ENCODE data around the gene COL8A1. TPM values are rescaled to one million over a fixed set of nuclear protein-coding genes. Genes with fewer than 3 reads are reported as not detected.

COL8A1 gene
- total RNA-seq, 2 donors from 2014 or later: 8.0 to 8.1 TPM

DNA sequence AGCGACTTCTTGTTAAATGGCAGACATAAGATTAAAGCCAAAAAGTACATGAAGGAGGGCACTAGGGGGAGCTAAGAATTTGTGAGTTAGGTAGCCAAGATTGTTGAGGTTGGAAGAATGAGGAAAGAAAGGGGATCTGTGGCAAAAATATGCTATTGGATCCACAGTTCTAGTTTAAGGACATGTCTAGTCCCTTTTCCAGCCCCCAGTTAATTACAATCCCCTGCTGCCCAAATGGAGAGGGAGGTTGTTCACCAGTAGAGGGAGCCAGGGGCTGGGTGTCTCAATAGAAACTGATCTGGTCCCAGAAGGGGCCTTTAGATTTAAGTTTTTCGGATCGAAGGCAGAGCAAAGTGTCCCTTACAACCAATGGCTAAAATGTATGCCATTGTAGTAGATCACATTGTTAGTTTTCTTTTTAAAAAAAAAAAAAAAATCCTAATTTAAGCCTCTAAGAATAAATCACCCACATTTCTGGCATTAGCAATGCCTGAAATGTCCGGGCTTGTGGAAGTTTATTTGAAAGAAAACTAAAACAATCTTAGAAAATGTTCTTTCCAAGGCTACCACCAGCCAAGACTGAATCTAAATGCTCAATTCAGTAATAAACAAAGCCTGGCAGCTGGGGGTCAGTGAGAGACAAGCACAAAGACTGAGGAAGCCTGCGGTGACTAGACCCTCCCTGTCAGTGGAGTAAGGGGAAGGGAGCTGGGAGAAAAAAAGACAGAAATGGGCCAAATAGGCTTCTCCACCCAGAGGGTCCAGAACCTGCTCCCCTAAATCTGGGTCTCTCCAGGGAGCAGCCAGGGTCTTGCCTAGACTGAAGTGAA, 7.1 kb downstream of the COL8A1 start:
- WGBS: 35% methylated on average over 5 of the region's 5 CpGs
- intact Hi-C loops (cut with DNase I): loop anchor here (5.0 kb wide), 2 partner anchors 107 to 623 kb away; no protein-coding TSS in a partner anchor
- Histone ChIP-seq H3K36me3 (no peaks in the 10 kb centered on the region), H3K4me3 (no peak overlapping the region), H3K27me3 (replicated peaks; ENCODE audit: insufficient read depth) (no peaks in the 10 kb centered on the region), H3K9me3 (no peaks in the 10 kb centered on the region), H3K4me1 (replicated peaks) (no peaks in the 10 kb centered on the region), H3K27ac (peak overlapping the region; percentile 5 to 43)
- TF ChIP-seq, protein P1, sequence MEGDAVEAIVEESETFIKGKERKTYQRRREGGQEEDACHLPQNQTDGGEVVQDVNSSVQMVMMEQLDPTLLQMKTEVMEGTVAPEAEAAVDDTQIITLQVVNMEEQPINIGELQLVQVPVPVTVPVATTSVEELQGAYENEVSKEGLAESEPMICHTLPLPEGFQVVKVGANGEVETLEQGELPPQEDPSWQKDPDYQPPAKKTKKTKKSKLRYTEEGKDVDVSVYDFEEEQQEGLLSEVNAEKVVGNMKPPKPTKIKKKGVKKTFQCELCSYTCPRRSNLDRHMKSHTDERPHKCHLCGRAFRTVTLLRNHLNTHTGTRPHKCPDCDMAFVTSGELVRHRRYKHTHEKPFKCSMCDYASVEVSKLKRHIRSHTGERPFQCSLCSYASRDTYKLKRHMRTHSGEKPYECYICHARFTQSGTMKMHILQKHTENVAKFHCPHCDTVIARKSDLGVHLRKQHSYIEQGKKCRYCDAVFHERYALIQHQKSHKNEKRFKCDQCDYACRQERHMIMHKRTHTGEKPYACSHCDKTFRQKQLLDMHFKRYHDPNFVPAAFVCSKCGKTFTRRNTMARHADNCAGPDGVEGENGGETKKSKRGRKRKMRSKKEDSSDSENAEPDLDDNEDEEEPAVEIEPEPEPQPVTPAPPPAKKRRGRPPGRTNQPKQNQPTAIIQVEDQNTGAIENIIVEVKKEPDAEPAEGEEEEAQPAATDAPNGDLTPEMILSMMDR (IDR thresholded peaks at IDR 0.05): peak in 3 of 4 experiments; percentile 20 to 34 (median 32)
- no peak for TF ChIP-seq POLR2AphosphoS5 (IDR thresholded peaks at IDR 0.05)
- DNase-seq (ENCODE audit: low spot score): no peak

- Histone ChIP-seq H3K27ac (peak overlapping the region in 1 of 2 donors; percentile 43), H3K4me1 (replicated peaks) (no peaks in the 10 kb centered on the region), H3K27me3 (replicated peaks; ENCODE audit: insufficient read depth) (no peaks in the 10 kb centered on the region), H3K4me3 (no peak overlapping the region), H3K36me3 (no peaks in the 10 kb centered on the region), H3K9me3 (no peaks in the 10 kb centered on the region)
- TF ChIP-seq, protein P1 (IDR thresholded peaks at IDR 0.05): no peak
- no peak for TF ChIP-seq POLR2A (IDR thresholded peaks at IDR 0.05)
- no peak for TF ChIP-seq POLR2AphosphoS5 (IDR thresholded peaks at IDR 0.05)
- WGBS: 58% methylated on average over 1 of the region's 1 CpG
- DNase-seq (ENCODE audit: low spot score): no peak
- intact Hi-C loops (cut with DNase I): loop anchor here (5.0 kb wide), 2 partner anchors 106 to 624 kb away; no protein-coding TSS in a partner anchor
These were observed 7.7 kb downstream of the COL8A1 start for GRCh38 chr3:99646107-99646435.

DNA sequence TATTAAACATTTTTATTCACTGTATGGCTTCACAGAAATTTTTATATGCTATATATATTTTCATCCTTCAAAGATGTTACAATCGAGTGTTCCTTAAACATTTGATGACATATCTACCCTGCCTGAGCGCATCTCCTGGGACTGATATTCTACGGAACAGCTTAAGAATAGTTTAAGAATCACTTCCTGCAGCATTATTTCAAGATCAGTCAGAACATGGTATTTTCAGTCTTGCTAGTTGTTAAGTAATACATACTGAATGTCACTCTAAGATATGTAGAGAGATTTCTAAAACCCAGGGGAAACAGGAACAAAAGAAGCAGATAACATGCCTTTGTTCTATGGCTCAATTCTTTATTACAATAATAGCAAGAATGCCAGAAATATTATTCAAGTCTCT, 8.7 kb downstream of the COL8A1 start:
- Histone ChIP-seq H3K27me3 (replicated peaks; ENCODE audit: insufficient read depth) (no peaks in the 10 kb centered on the region), H3K36me3 (no peaks in the 10 kb centered on the region), H3K9me3 (no peaks in the 10 kb centered on the region), H3K4me3 (no peak overlapping the region), H3K4me1 (replicated peaks) (no peaks in the 10 kb centered on the region), H3K27ac (no peak overlapping the region)
- DNase-seq (ENCODE audit: low spot score): no peak
- TF ChIP-seq, protein P1 (IDR thresholded peaks at IDR 0.05): no peak
- no peak for TF ChIP-seq POLR2AphosphoS5 (IDR thresholded peaks at IDR 0.05)
- no peak for TF ChIP-seq POLR2A (IDR thresholded peaks at IDR 0.05)
- intact Hi-C loops (cut with DNase I): loop anchor here (5.0 kb wide), 2 partner anchors 105 to 625 kb away; no protein-coding TSS in a partner anchor
- 89% methylated on average over 3 of the region's 3 CpGs for WGBS

DNA sequence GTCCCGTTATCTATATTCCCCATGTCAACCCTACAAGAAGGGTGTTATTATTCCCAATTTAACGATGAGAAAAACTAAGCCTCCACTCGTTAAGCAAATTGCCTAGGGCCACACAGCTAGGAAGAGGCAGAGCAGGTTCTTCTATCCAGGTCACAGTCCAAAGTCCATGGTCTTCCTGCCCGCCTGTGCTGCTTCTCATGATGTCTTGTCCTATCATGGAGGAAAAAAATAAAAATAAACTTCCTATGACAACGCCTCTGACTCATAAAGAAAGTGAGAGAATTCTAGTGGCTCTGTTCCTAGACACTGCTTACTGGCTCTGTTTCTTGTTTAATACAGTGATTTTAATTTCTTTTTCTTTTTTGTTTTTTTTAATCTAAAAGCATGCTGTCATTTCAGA, 9.7 kb downstream of the COL8A1 start:
- DNase-seq (ENCODE audit: low spot score): no peak
- intact Hi-C loops (cut with DNase I): loop anchor here (5.0 kb wide), 2 partner anchors 104 to 626 kb away; no protein-coding TSS in a partner anchor
- Histone ChIP-seq H3K9me3 (no peaks in the 10 kb centered on the region), H3K4me3 (no peak overlapping the region), H3K36me3 (no peaks in the 10 kb centered on the region), H3K27ac (no peak overlapping the region), H3K27me3 (replicated peaks; ENCODE audit: insufficient read depth) (no peaks in the 10 kb centered on the region), H3K4me1 (replicated peaks) (no peaks in the 10 kb centered on the region)
- WGBS: 25% methylated on average over 5 of the region's 5 CpGs
- TF ChIP-seq, protein P1 (IDR thresholded peaks at IDR 0.05): no peak
- TF ChIP-seq POLR2AphosphoS5 (IDR thresholded peaks at IDR 0.05): no peak
- TF ChIP-seq POLR2A (IDR thresholded peaks at IDR 0.05): no peak

GRCh38 chr3:99648516-99648915, 10.1 kb downstream of the COL8A1 start:
- Histone ChIP-seq H3K36me3 (no peaks in the 10 kb centered on the region), H3K9me3 (no peaks in the 10 kb centered on the region), H3K27ac (no peak overlapping the region), H3K4me3 (no peak overlapping the region), H3K27me3 (replicated peaks; ENCODE audit: insufficient read depth) (no peaks in the 10 kb centered on the region), H3K4me1 (replicated peaks) (no peaks in the 10 kb centered on the region)
- TF ChIP-seq, protein P1 (IDR thresholded peaks at IDR 0.05): no peak
- TF ChIP-seq POLR2AphosphoS5 (IDR thresholded peaks at IDR 0.05) (no peak), POLR2A (IDR thresholded peaks at IDR 0.05) (no peak)
- intact Hi-C loops (cut with DNase I): loop anchor here (5.0 kb wide), 2 partner anchors 104 to 626 kb away; no protein-coding TSS in a partner anchor
- DNase-seq (ENCODE audit: low spot score): no peak
- 61% methylated on average over 4 of the region's 4 CpGs for WGBS

All from prostate gland (tissue), 2 donors.